Mononuclear cell (primary cell): ENCODE measurements around the gene KCND1. TPM values are rescaled to one million over a fixed set of nuclear protein-coding genes. Genes with fewer than 3 reads are reported as not detected.

Experiments used
- H3K27me3 ChIP-seq: 2 replicates; pipeline ENCODE4 v1.6.0; 2011; ENCODE audit warnings: low read length, control low read depth; ENCODE audit not compliant: insufficient read depth
- H3K4me1 ChIP-seq: 2 replicates; pipeline ENCODE4 v1.5.1; 2011; ENCODE audit warnings: mild to moderate bottlenecking, low read length, control low read depth; ENCODE audit not compliant: insufficient read depth
- H3K4me3 ChIP-seq: 2 replicates; pipeline ENCODE4 v1.5.1; 2011; ENCODE audit warnings: mild to moderate bottlenecking, low read length, moderate library complexity
- H3K9me3 ChIP-seq: 2 replicates; pipeline ENCODE4 v1.5.1; 2011; ENCODE audit warnings: low read depth, mild to moderate bottlenecking, control low read depth, low read length
- total RNA-seq: library from RNA; depleted of rRNA; stranded (reverse); fragments of >200 nt; gene quantifications from one replicate; pipeline ENCODE4 v1.2.3, GENCODE V29; 2012

Gene KCND1
- total RNA-seq, 1 donor: 1.2 TPM

- H3K9me3 ChIP-seq: no peaks in the 10 kb centered on the region
- peaks cover 23% of the 10 kb centered on the region for H3K4me1 ChIP-seq
- H3K27me3 ChIP-seq: no peaks in the 10 kb centered on the region
- H3K4me3 ChIP-seq: no peak overlapping the region
These were observed 10.0 kb downstream of the KCND1 start for GRCh38 chrX:48961585-48962091.

DNA sequence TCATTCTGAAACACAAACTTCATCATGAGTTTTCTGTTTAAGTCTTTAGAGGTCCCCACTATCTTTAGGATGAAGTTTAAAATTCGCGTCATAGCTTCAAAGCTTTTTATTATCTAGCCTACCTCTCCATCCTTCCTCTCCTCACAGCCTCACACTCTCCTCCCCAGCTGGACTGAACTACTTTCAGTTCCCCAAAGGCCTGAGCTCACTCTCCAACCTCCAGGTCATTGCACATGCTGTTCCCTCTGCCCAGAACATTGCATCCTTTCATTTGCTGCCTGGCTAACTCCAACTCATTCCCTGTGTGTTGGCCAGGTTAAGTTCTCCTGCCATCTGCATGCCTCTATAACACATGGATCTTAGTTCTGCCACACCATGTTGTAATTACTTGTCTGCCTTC, 11.4 kb downstream of the KCND1 start:
- Histone ChIP-seq H3K4me3 (no peak overlapping the region), H3K9me3 (no peaks in the 10 kb centered on the region), H3K4me1 (peaks cover 36% of the 10 kb centered on the region), H3K27me3 (no peaks in the 10 kb centered on the region)

DNA sequence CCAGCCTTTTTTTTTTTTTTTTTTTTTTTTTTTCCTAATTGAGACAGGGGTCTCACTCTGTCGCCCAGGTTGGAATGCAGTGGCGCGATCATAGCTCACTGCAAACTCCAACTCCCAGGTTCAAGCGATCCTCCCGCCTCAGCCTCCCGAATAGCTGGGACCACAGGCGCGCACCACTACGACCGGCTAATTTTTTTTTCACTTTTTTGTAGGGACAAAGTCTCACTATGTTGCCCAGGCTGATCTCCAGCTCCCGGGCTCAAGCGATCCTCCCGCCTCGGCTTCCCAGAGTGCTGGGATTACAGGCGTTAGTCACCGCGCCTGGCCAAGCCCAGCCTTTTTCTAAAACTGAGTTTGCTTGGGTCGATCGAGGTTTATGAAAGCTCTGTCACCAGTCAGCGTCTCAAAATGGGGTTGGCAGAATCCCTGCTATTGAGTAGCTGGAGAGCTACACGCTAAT, 13.0 kb downstream of the KCND1 start:
- Histone ChIP-seq H3K4me1 (peaks cover 52% of the 10 kb centered on the region), H3K4me3 (peak overlapping the region; percentile 53), H3K9me3 (no peaks in the 10 kb centered on the region), H3K27me3 (no peaks in the 10 kb centered on the region)

DNA sequence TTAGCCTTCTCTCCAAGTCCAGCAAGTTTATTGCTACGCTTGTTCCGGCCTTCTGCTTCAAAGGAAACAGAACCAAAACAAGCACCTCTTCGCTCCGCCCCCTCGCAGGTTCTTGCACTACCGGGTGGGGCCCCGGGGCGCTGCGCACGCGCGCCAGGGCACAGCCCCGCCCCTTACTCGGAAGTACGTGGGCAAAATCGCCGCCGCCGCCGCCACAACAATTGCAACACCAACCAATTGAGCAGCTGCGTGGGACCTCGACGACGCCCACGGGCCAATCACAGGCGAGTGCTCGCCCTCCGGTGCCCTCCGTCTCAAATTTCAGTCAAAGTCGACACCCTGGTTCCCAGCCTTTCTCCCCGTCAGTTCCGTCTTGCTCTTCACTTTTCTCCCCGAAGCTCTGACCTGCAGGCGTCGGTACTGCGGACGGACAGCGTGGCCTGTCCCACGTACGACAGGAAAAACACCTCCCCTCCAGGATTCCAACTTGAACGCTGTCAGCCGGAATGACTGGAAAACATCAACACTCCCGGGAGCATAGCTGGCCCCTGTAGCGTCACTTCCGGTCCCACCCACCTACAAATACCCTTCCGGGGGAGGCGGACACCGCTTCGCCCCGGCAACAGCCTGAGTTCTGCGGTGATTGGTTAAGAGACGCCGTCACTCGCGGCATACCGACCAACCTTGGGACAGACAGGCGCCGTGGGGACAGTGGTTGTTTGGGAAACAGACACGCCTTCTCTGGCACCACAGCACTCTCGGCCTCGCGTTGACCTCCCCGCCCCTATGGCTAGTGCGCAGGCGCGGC, 13.6 kb downstream of the KCND1 start:
- Histone ChIP-seq H3K4me1 (peaks cover 58% of the 10 kb centered on the region), H3K4me3 (peak overlapping the region; percentile 53), H3K9me3 (no peaks in the 10 kb centered on the region), H3K27me3 (no peaks in the 10 kb centered on the region)

GRCh38 chrX:48957477-48957826, 14.2 kb downstream of the KCND1 start, which contains the start of gene OTUD5:
Gene OTUD5, minus strand, starts transcription at chrX:48957607. Its CDS starts 37 bp downstream, at chrX:48957570.
- Histone ChIP-seq H3K27me3 (no peaks in the 10 kb centered on the region), H3K9me3 (no peaks in the 10 kb centered on the region), H3K4me3 (peak within 1 kb of the TSS; percentile 53), H3K4me1 (peaks cover 64% of the 10 kb centered on the region)

DNA sequence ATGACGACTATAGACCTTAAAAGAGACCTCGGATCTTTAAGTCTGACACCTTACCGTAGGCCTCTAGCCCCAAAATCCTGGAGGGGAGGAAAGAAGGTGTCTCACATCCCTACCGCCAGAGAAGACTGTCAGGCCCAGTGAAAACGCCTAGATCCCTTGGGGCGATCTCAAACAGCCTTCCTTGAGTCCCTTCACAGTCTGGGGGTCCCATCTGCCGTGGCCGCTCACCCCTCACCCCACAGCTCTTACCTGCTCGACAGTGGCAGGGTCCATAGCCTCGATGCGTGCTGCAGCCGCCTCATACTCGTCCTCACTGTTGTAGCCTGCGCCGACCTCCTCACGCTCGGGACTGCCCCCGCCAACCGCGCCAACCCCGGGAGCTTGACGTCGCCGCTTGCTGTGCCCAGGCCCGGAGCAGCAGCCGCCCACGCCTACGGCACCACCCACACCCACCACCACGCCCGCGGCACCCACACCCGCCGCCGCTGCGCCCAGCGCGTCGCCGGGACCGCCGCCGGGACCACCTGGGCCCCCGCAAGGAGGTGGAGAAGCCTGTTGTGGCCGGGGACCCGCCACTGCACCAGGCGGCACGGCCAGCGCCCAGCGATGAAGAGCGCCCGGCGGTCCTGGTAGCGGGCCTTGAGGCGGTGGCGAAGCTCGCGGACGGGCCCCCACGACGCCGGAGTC, 14.8 kb downstream of the KCND1 start:
- Histone ChIP-seq H3K27me3 (no peaks in the 10 kb centered on the region), H3K4me1 (peaks cover 69% of the 10 kb centered on the region), H3K9me3 (no peaks in the 10 kb centered on the region), H3K4me3 (peak overlapping the region; percentile 53)

- no peaks in the 10 kb centered on the region for H3K27me3 ChIP-seq
- H3K9me3 ChIP-seq: no peaks in the 10 kb centered on the region
- H3K4me1 ChIP-seq: peaks cover 40% of the 10 kb centered on the region
- H3K4me3 ChIP-seq: no peak overlapping the region
These were observed 23.1 kb downstream of the KCND1 start for GRCh38 chrX:48948589-48948988.

GRCh38 chrX:48945517-48946348, 25.9 kb downstream of the KCND1 start:
- Histone ChIP-seq H3K27me3 (no peaks in the 10 kb centered on the region), H3K4me1 (peaks cover 41% of the 10 kb centered on the region), H3K9me3 (no peaks in the 10 kb centered on the region), H3K4me3 (no peak overlapping the region)

DNA sequence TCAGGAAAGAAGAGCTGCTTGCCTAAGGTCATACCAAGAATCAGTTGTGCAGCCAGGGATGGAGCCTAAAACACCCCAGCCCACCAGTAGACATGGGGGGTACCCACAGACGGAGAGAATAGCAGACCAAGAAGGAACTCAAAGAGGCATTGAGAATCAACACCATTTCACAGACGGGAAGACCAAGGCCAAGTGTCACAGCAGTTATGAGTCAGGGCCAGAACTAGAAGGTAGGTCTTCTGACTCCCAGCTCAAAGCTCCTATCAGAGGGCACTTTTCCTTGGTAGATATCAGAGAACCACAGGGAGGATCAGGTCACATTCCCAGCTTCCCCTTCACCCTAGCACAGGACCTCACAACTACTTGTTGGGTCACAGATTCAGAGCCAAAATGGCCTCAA, 28.7 kb downstream of the KCND1 start:
- Histone ChIP-seq H3K4me1 (peaks cover 69% of the 10 kb centered on the region), H3K9me3 (no peaks in the 10 kb centered on the region), H3K27me3 (no peaks in the 10 kb centered on the region), H3K4me3 (no peak overlapping the region)

DNA sequence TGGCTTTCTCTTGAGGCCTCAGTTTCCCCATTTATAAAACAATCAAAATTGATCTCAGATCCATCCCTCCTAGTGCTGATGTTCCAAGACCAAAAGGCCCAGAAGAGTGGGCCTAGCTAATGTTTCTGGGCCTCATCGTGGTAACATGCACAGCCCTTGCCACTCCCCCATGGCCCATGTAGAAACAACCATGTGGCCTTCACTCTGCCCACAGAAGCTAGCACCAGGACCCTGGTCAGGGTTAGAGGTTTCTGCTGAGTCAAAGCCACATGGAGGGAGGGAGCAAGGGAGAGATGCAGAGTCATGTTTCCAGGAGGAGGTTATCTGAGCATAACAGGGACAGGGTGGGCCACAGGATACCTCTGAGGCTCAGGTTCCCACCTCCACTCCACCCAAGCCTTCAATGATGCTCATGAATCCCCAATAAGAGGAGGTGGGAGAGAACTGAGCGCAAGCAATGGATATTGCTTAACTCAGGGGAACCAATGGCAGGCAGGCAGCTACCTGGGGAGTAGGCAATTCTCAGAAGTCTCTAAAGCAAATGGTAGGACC, 31.2 kb downstream of the KCND1 start:
- H3K4me3 ChIP-seq: no peak overlapping the region
- H3K27me3 ChIP-seq: no peaks in the 10 kb centered on the region
- H3K4me1 ChIP-seq: peaks cover 81% of the 10 kb centered on the region
- no peaks in the 10 kb centered on the region for H3K9me3 ChIP-seq

DNA sequence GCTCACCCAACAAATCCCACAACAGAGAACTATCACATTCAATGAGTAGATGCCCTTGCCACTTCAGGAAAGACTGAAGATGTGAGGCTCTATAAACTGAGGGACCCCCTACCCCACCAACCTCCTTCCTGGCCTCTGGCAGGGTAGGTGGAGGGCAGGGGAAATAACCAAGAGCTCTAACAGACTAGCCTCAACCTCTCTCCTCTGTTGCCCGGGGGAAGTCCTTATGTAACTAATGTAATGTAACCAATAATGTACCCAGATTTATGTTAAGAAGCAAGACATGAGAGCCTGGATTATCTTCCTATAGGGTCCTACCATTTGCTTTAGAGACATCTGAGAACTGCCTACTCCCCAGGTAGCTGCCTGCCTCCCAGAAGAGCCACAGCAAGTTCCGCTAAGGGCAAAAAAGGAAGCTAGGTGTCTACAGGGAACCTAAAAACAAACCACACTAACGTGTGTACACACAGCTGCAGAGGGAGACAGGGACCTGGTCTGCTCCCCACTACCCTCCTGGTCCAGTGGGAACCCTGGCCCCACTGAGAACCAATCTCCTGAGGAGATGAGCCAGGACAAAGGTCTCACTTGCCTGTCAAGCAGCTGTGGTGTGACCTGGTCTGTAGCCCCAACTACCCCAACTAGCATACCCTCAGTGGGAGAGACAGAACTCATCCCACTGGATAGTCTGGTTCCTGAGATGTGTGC, 32.0 kb downstream of the KCND1 start:
- no peaks in the 10 kb centered on the region for H3K27me3 ChIP-seq
- no peaks in the 10 kb centered on the region for H3K9me3 ChIP-seq
- H3K4me3 ChIP-seq: no peak overlapping the region
- peaks cover 89% of the 10 kb centered on the region for H3K4me1 ChIP-seq

DNA sequence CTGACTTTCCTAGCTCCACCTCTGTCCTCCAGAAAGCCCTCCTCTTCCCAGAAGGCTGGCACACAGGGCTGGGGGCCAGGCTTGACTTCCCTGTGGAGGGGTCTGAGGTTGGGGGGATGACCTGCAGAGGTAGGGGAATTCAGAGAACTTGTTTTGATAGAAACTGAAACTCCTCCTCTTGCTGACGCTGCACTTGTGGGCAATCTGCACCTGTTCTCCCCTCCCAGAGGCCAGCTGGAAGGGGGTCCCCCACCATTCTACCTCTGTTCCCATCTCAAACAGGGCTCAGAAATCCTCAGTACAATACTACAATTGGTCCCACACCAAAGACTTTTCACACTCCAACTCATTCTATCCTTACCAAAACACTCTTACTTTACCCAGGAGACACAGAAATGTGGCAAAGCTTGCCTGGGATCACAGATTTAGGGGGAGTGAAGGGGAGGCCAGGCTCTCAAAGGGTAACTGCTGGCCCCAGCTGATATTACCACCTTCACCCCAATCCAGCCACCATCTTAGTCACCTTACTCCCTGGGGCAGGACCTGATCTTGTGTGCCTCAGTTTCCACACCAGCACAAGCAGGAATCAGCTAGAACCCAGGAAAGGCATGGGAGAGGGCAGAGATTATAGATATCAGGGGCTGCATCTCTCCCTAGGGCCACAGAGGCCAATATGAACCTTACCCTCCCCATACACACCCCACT, 32.8 kb downstream of the KCND1 start:
- Histone ChIP-seq H3K4me1 (peaks cover 93% of the 10 kb centered on the region), H3K27me3 (no peaks in the 10 kb centered on the region), H3K9me3 (no peaks in the 10 kb centered on the region), H3K4me3 (no peak overlapping the region)

DNA sequence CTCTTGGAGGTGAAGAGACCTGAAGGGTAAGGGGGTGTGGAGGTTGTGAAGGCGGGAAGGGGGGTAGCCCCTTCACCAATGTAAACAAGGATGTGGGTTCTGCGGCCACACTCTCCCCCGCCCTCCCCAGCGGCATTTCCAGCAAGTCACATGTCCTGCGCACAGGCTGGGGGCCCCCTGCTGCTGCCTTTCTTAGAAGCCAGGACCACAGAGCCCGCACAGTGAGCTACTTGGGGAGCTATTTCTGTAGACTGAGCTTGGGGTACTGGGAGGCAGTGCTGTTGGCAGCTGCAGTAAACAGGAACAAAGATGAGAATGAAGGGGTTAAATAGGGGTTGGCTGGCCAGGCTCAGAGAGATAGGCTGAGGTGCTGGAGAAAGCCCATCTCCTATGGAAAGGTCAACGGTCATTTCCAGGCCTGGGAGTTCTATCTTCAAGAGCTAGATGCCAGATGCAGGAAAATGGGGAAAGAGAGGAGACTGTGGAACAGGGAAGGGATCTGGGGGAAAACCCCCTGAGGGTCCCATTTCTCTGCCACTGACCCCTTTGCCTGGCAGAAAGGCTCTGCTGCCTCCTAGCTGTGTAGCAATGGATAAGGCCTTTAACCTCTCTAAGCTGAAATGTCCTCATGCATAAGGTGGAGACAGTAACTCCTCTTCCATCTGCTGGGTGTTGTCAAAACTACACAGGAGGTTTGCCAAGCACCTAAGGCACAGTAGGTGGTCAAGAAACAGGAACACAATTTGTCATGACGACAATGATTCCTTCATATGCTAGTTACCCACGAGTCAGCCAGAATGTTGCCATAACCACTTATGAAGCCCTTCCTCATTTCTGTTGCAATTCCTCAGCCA, 34.4 kb downstream of the KCND1 start:
- Histone ChIP-seq H3K4me1 (peaks cover 88% of the 10 kb centered on the region), H3K9me3 (no peaks in the 10 kb centered on the region), H3K27me3 (no peaks in the 10 kb centered on the region), H3K4me3 (no peak overlapping the region)
